ENCODE measurements around the gene TLE5. TPM values are rescaled to one million over a fixed set of nuclear protein-coding genes. Genes with fewer than 3 reads are reported as not detected.
"Not testable (repeated sequence)": the region's sequence is repeated elsewhere in the genome, so short reads cannot be mapped to it uniquely, and the experiment has no call there.

Gene TLE5
- total RNA-seq, 4 donors from 2014 or later, result 339 to 403 (median 382) TPM

- no peak overlapping the region for H3K4me3 ChIP-seq
- H3K27me3 ChIP-seq, result no peaks in the 10 kb centered on the region
- no peak overlapping the region for H3K27ac ChIP-seq
- no peak for DNase-seq (ENCODE audit: low spot score in 2 of 2)
- WGBS, result 87% methylated on average over 5 of the region's 5 CpGs
- peaks cover 37% of the 10 kb centered on the region for H3K4me1 ChIP-seq
- no peaks in the 10 kb centered on the region for H3K9me3 ChIP-seq
- TF ChIP-seq POLR2AphosphoS5 (IDR thresholded peaks at IDR 0.05), result no peak
- TF ChIP-seq POLR2A (IDR thresholded peaks at IDR 0.05), result no peak
- no peak for TF ChIP-seq EP300 (IDR thresholded peaks at IDR 0.05)
- TF ChIP-seq CTCF (IDR thresholded peaks at IDR 0.05), result no peak
- H3K36me3 ChIP-seq, result no peaks in the 10 kb centered on the region
These were observed 23.2 kb downstream of the TLE5 start for GRCh38 chr19:3039125-3039524.

- 76% methylated on average over 5 of the region's 5 CpGs for WGBS
- Histone ChIP-seq H3K36me3 (no peaks in the 10 kb centered on the region), H3K9me3 (no peaks in the 10 kb centered on the region), H3K27ac (no peak overlapping the region), H3K27me3 (no peaks in the 10 kb centered on the region), H3K4me1 (peaks cover 39% of the 10 kb centered on the region), H3K4me3 (no peak overlapping the region)
- no peak for TF ChIP-seq POLR2AphosphoS5 (IDR thresholded peaks at IDR 0.05)
- TF ChIP-seq EP300 (IDR thresholded peaks at IDR 0.05), result no peak
- no peak for TF ChIP-seq POLR2A (IDR thresholded peaks at IDR 0.05)
- no peak for TF ChIP-seq CTCF (IDR thresholded peaks at IDR 0.05)
- DNase-seq (ENCODE audit: low spot score in 2 of 2), result no peak
These were observed 24.1 kb downstream of the TLE5 start for GRCh38 chr19:3038214-3038613.

DNA sequence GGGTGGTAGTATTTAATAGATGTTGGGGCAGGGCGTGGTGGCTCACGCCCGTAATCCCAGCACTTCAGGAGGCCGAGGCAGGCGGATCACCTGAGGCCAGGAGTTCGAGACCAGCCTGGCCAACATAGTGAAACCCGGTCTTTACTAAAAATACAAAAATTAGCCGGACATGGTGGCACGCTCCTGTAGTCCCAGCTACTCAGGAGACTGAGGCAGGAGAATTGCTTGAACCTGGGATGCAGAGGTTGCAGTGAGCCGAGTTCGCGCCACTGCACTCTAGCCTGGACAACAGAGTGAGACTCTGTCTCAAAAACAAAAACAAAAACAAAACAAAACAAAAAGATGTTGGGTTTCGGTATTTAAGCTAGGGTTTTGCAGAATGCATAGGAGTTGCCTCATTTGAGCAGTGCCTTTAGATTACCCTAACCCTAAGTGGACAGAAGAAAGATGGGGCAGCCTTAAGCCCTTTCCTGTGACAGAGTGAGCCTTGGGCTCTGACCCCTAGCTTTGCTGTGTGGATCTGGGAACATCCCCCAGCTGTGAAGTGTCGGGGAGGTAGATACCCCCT, 25.2 kb downstream of the TLE5 start:
- not testable (repeated sequence) for H3K9me3 ChIP-seq; DNase-seq (ENCODE audit: low spot score in 2 of 2); H3K27me3 ChIP-seq; H3K4me3 ChIP-seq; H3K36me3 ChIP-seq
- 75% methylated on average over 14 of the region's 14 CpGs for WGBS
- H3K27ac ChIP-seq, result peak overlapping the region; percentile 80
- H3K4me1 ChIP-seq, result peaks cover 32% of the 10 kb centered on the region

- WGBS, result 4% methylated on average over 12 of the region's 44 CpGs
These were observed 25.9 kb downstream of the TLE5 start for GRCh38 chr19:3036119-3036976.

DNA sequence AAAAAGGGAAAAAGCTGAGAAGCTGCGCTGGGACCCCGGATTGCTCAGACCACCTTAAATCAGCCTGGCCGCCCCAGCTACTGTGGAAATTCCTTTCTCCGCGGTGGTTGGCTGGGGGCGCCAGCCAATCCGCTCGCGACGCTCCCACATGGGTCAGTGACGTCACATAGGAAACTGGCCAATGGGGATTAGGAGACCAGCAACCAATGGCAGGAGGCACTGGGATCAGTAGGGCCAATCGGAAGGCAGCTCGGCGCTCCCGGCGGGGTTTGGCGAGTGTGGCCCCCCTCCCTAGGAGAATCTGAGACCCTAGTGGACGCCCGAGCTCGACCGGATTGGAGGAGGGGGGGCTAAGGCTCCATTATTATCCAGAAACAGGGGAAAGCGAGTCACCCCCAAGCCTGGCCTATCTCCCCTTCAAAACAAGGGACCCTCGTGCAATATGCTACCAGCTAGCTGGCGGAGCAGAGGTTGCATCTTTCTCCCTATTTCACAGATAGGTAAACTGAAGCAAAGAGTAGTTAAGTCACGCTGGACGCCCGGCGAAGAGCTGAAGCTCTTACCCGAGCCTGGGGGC, 26.7 kb downstream of the TLE5 start:
- Histone ChIP-seq H3K27ac (peak overlapping the region; percentile 80), H3K27me3 (no peaks in the 10 kb centered on the region), H3K9me3 (no peaks in the 10 kb centered on the region), H3K4me3 (peak overlapping the region; percentile 54), H3K4me1 (peaks cover 25% of the 10 kb centered on the region), H3K36me3 (no peaks in the 10 kb centered on the region)
- TF ChIP-seq EP300 (IDR thresholded peaks at IDR 0.05) (no peak), CTCF (IDR thresholded peaks at IDR 0.05) (no peak), POLR2A (IDR thresholded peaks at IDR 0.05) (no peak), POLR2AphosphoS5 (IDR thresholded peaks at IDR 0.05) (peak in 1 of 3 donors; percentile 48)
- under 1% methylated on average over 22 of the region's 29 CpGs for WGBS
- DNase-seq (ENCODE audit: low spot score in 2 of 2), result peak; percentile 99

More at GRCh38 chr19:3036119-3036976, 25.9 kb downstream of the TLE5 start:
- TF ChIP-seq EP300 (IDR thresholded peaks at IDR 0.05), result no peak
- no peak for TF ChIP-seq POLR2AphosphoS5 (IDR thresholded peaks at IDR 0.05)
- no peak for TF ChIP-seq CTCF (IDR thresholded peaks at IDR 0.05)
- no peak for TF ChIP-seq POLR2A (IDR thresholded peaks at IDR 0.05)
- peaks cover 25% of the 10 kb centered on the region for H3K4me1 ChIP-seq
- no peaks in the 10 kb centered on the region for H3K9me3 ChIP-seq
- H3K27ac ChIP-seq, result peak overlapping the region; percentile 80
- H3K4me3 ChIP-seq, result peak overlapping the region; percentile 54
- no peaks in the 10 kb centered on the region for H3K36me3 ChIP-seq
- no peaks in the 10 kb centered on the region for H3K27me3 ChIP-seq
- DNase-seq (ENCODE audit: low spot score in 2 of 2), result peak; percentile 95 to 97

Data from suprapubic skin (tissue), 4 donors.